ENCODE data around the gene CSF2RB. TPM values are rescaled to one million over a fixed set of nuclear protein-coding genes. Genes with fewer than 3 reads are reported as not detected.

CSF2RB gene
- total and polyA plus RNA-seq, 10 of the 15 experiments (the other 5 are each of a cell fraction or from before 2014, with no cell fraction given), result 0.82 to 12.5 (median 5.4) TPM

GRCh38 chr22:36933629-36934417 is 20.4 kb downstream of the CSF2RB start:
- H2AFZ ChIP-seq (ENCODE audit: control insufficient read depth, low read depth, low read length), result no peak overlapping the region
- 80% methylated on average over 25 of the region's 25 CpGs for WGBS (ENCODE audit: insufficient coverage, insufficient replicate concordance, low lambda C conversion rate, missing lambda C conversion rate)

More at GRCh38 chr22:36933629-36934417, 20.4 kb downstream of the CSF2RB start:
- BruUV-seq (replicated peaks), result no TSS peak
- Histone ChIP-seq H3K27ac (ENCODE audit: control insufficient read depth, insufficient read depth) (no peak overlapping the region), H3K27me3 (replicated peaks in 1 of 2; ENCODE audit: control insufficient read depth in 2 of 2, insufficient read depth in 2 of 2, low read length in 1 of 2) (no peaks in the 10 kb centered on the region), H3K36me3 (ENCODE audit: control insufficient read depth in 2 of 2, insufficient read depth in 2 of 2, low read length in 1 of 2) (peaks cover 0 to 2% of the 10 kb centered on the region in 2 experiments; a peak in 2 of 4 replicates), H3K4me3 (no peak overlapping the region), H4K20me1 (ENCODE audit: control insufficient read depth, insufficient read depth) (no peaks in the 10 kb centered on the region), H3K79me2 (ENCODE audit: control insufficient read depth, insufficient read depth, low read length) (no peaks in the 10 kb centered on the region), H3K9me3 (replicated peaks; ENCODE audit: control insufficient read depth, insufficient read depth, low read length) (no peaks in the 10 kb centered on the region), H3K9ac (ENCODE audit: control insufficient read depth, insufficient read depth, low read length) (no peak overlapping the region), H3K4me2 (ENCODE audit: control insufficient read depth, insufficient read depth) (no peak overlapping the region), H3K4me1 (ENCODE audit: control insufficient read depth, insufficient read depth, low read length) (no peaks in the 10 kb centered on the region; the same call in 1 of the 2 replicates)
- RAD21 ChIA-PET (ENCODE audit: unreplicated experiment), result interaction anchor here (0.6 kb wide), 1 partner anchor 46 kb away, joined by 3 read pairs; no protein-coding TSS in a partner anchor
- FAIRE-seq (no peak), ATAC-seq (no peak), DNase-seq (ENCODE audit: low read depth, low spot score) (no peak)
- POLR2A ChIA-PET, result interaction anchor here (0.5 kb wide), 1 partner anchor 116 kb away, joined by 5 read pairs; no protein-coding TSS in a partner anchor
- CTCF ChIA-PET, result interaction anchor here (1.6 kb wide), 1 partner anchor 78 kb away, joined by 3 read pairs; no protein-coding TSS in a partner anchor
- TF ChIP-seq STAT1 (conservative IDR thresholded peaks at IDR 0.05), result no peak
- TF ChIP-seq ATF7 (IDR thresholded peaks at IDR 0.05; ENCODE audit: low read depth), result no peak
- no peak for TF ChIP-seq CHD4 (IDR thresholded peaks at IDR 0.05)
- 0 out of 6 replicates have a peak, but pooled peaks of 1 of the 3 experiments have one; percentile 3 for TF ChIP-seq CTCF (IDR thresholded peaks at IDR 0.05 in 2 of 3, conservative IDR thresholded peaks at IDR 0.05 in 1 of 3; ENCODE audit: control insufficient read depth in 2 of 3, extremely low read depth in 1 of 3, insufficient read depth in 1 of 3, low read depth in 3 of 3, low read length in 3 of 3)
- TF ChIP-seq E2F4 (IDR thresholded peaks at IDR 0.05; ENCODE audit: low read depth, low read length), result no peak
- no peak for TF ChIP-seq NFXL1 (IDR thresholded peaks at IDR 0.05; ENCODE audit: borderline replicate concordance)
- TF ChIP-seq ATF3 (IDR thresholded peaks at IDR 0.05; ENCODE audit: borderline replicate concordance, extremely low read depth, low read depth, low read length), result no peak
- in situ Hi-C loops (cut with MboI) (no loop called here), intact Hi-C loops (cut with micrococcal nuclease; ENCODE audit: unreplicated experiment) (no loop called here)
- SMC1A ChIA-PET (ENCODE audit: uncharacterized antibody, unreplicated experiment), result no interaction called here

All from GM12878 (cell line).